WTC11 (cell line): Measurements from ENCODE around the gene CCNB1. TPM values are rescaled to one million over a fixed set of nuclear protein-coding genes. Genes with fewer than 3 reads are reported as not detected.

Experiments used
- ATAC-seq: fragments of 200-7000 bp; cut with Tn5 transposase; 2 replicates; pipeline ENCODE4 v1.10.0; 2021; ENCODE audit warnings: mild to moderate bottlenecking, moderate library complexity
- CTCF ChIA-PET: fragments of 300-600 bp; sonication (Branson Sonifier 250); formaldehyde crosslinking; loops from one replicate; lab custom pipeline; 2021; ENCODE audit warnings: antibody characterized with exemption; lab: Charles Lee
- POLR2A ChIA-PET: fragments of 350-600 bp; sonication (Branson Sonifier 250); formaldehyde crosslinking; loops from one replicate; lab custom pipeline; 2021; ENCODE audit warnings: antibody characterized with exemption; lab: Charles Lee
- DNase-seq: peaks from one replicate; pipeline ENCODE4 v3.0.0; 2021; ENCODE audit warnings: low spot score
- H3K27ac Mint-ChIP-seq: 2 replicates; pipeline ENCODE4 v1.8.0; 2021; ENCODE audit warnings: mixed read lengths
- H3K27me3 Mint-ChIP-seq: 2 replicates; pipeline ENCODE4 v1.8.0; 2021; ENCODE audit warnings: low read depth, mild to moderate bottlenecking, moderate library complexity, mixed read lengths
- H3K36me3 Mint-ChIP-seq: 2 replicates; pipeline ENCODE4 v1.8.0; 2021; ENCODE audit warnings: mixed read lengths
- H3K4me1 Mint-ChIP-seq: 2 replicates; pipeline ENCODE4 v1.8.0; 2022; ENCODE audit warnings: mixed read lengths
- H3K4me3 Mint-ChIP-seq: 2 replicates; pipeline ENCODE4 v1.8.0; 2021; ENCODE audit warnings: mild to moderate bottlenecking, moderate library complexity, mixed read lengths
- H3K9me3 Mint-ChIP-seq: 2 replicates; pipeline ENCODE4 v1.8.0; 2021; ENCODE audit warnings: mixed read lengths
- E2F1 ChIP-seq: sonication (generic); formaldehyde crosslinking; IDR thresholded peaks from 2 replicates; pipeline ENCODE4 v1.8.0; 2022; ENCODE audit warnings: mild to moderate bottlenecking, missing genetic modification reagents
- ELF4 ChIP-seq: sonication (generic); formaldehyde crosslinking; IDR thresholded peaks from 2 replicates; pipeline ENCODE4 v1.8.1; 2022; ENCODE audit warnings: low read depth, mild to moderate bottlenecking, moderate library complexity, missing genetic modification reagents
- ERG ChIP-seq: fragments of 250-450 bp; sonication (Bioruptor Pico); IDR thresholded peaks from 2 replicates; pipeline ENCODE4 v1.8.0; 2021; ENCODE audit warnings: mild to moderate bottlenecking
- FOXJ3 ChIP-seq: sonication (generic); formaldehyde crosslinking; IDR thresholded peaks from 2 replicates; pipeline ENCODE4 v1.9.0; 2021; ENCODE audit warnings: missing genetic modification reagents, mild to moderate bottlenecking, borderline replicate concordance
- GABPB1 ChIP-seq: sonication (generic); formaldehyde crosslinking; IDR thresholded peaks from 2 replicates; pipeline ENCODE4 v1.8.1; 2023; ENCODE audit warnings: mild to moderate bottlenecking, missing genetic modification reagents
- GRHL2 ChIP-seq: fragments of 250-450 bp; sonication (Bioruptor Pico); IDR thresholded peaks from 2 replicates; pipeline ENCODE4 v1.8.0; 2022; ENCODE audit warnings: mild to moderate bottlenecking, moderate library complexity; ENCODE audit not compliant: insufficient replicate concordance, severe bottlenecking
- GTF2I ChIP-seq: fragments of 250-450 bp; sonication (Bioruptor Pico); conservative IDR thresholded peaks from 2 replicates; pipeline ENCODE4 v1.4.0; 2021; ENCODE audit warnings: mild to moderate bottlenecking
- HMGXB4 ChIP-seq: sonication (generic); formaldehyde crosslinking; IDR thresholded peaks from 2 replicates; pipeline ENCODE4 v1.8.1; 2023; ENCODE audit warnings: mild to moderate bottlenecking, moderate library complexity, missing genetic modification reagents
- JAZF1 ChIP-seq: fragments of 250-450 bp; sonication (Bioruptor Pico); IDR thresholded peaks from 2 replicates; pipeline ENCODE4 v1.9.0; 2021; ENCODE audit warnings: moderate library complexity, mild to moderate bottlenecking, inconsistent platforms
- NFE2L1 ChIP-seq: sonication (generic); formaldehyde crosslinking; IDR thresholded peaks from 2 replicates; pipeline ENCODE4 v1.8.1; 2023; ENCODE audit warnings: missing genetic modification reagents
- PRDM15 ChIP-seq: sonication (generic); formaldehyde crosslinking; IDR thresholded peaks from 2 replicates; pipeline ENCODE4 v1.8.0; 2022; ENCODE audit warnings: missing genetic modification reagents
- RELA ChIP-seq: sonication (generic); formaldehyde crosslinking; IDR thresholded peaks from 2 replicates; pipeline ENCODE4 v1.8.1; 2022; ENCODE audit warnings: missing genetic modification reagents, mild to moderate bottlenecking, borderline replicate concordance
- TCF7 ChIP-seq: sonication (generic); formaldehyde crosslinking; IDR thresholded peaks from 2 replicates; pipeline ENCODE4 v1.8.0; 2022; ENCODE audit warnings: mild to moderate bottlenecking, low read depth, missing genetic modification reagents, moderate library complexity
- USF1 ChIP-seq: sonication (generic); formaldehyde crosslinking; IDR thresholded peaks from 2 replicates; pipeline ENCODE4 v1.8.0; 2022; ENCODE audit warnings: mild to moderate bottlenecking, missing genetic modification reagents
- ZNF416 ChIP-seq: fragments of 250-450 bp; sonication (Bioruptor Pico); IDR thresholded peaks from 2 replicates; pipeline ENCODE4 v1.9.0; 2021; ENCODE audit warnings: mild to moderate bottlenecking, inconsistent platforms
- total RNA-seq: library from RNA; stranded (reverse); gene quantifications from 3 replicates; pipeline ENCODE4 v1.2.3, GENCODE V29; 2021

CCNB1 gene
- total RNA-seq, 1 experiment from 2014 or later, result 312 TPM

GRCh38 chr5:69213513-69214215 is 46.7 kb downstream of the CCNB1 start:
- peaks cover 25% of the 10 kb centered on the region for H3K36me3 Mint-ChIP-seq
- H3K27ac Mint-ChIP-seq, result no peak overlapping the region
- DNase-seq (no peak), ATAC-seq (no peak)
- POLR2A ChIA-PET, result no interaction called here
- H3K4me3 Mint-ChIP-seq, result no peak overlapping the region
- CTCF ChIA-PET, result interaction anchor here (1.4 kb wide), 1 partner anchor 120 kb away, joined by 6 read pairs; the partner anchor contains the start of gene SLC30A5
- H3K4me1 Mint-ChIP-seq, result peaks cover 3% of the 10 kb centered on the region; the same call in 1 of the 2 replicates
- H3K27me3 Mint-ChIP-seq, result no peaks in the 10 kb centered on the region
- H3K9me3 Mint-ChIP-seq, result 0 out of 2 replicates have a peak, but pooled peaks cover 3% of the 10 kb centered on the region
- TF ChIP-seq ZNF416 (CRISPR knock-in tag), result no peak
- TF ChIP-seq NFE2L1, result no peak

GRCh38 chr5:69217151-69217511 is 50.2 kb downstream of the CCNB1 start:
- DNase-seq (no peak), ATAC-seq (no peak)
- peak overlapping the region; percentile 99 for H3K4me3 Mint-ChIP-seq
- H3K36me3 Mint-ChIP-seq, result peaks cover 32% of the 10 kb centered on the region
- POLR2A ChIA-PET, result no interaction called here
- TF ChIP-seq GRHL2 (CRISPR knock-in tag) (no peak), USF1 (CRISPR knock-in tag) (no peak), PRDM15 (CRISPR knock-in tag) (no peak)
- H3K27me3 Mint-ChIP-seq, result 0 out of 2 replicates have a peak, but pooled peaks cover 2% of the 10 kb centered on the region
- H3K27ac Mint-ChIP-seq, result no peak overlapping the region
- peaks cover 13% of the 10 kb centered on the region for H3K9me3 Mint-ChIP-seq
- CTCF ChIA-PET, result no interaction called here
- peaks cover 6% of the 10 kb centered on the region for H3K4me1 Mint-ChIP-seq

- Mint-ChIP-seq H3K27ac (peak overlapping the region; percentile 98), H3K4me1 (peaks cover 6% of the 10 kb centered on the region), H3K36me3 (peaks cover 34% of the 10 kb centered on the region), H3K4me3 (peak overlapping the region; percentile 99), H3K27me3 (0 out of 2 replicates have a peak, but pooled peaks cover 2% of the 10 kb centered on the region), H3K9me3 (peaks cover 13% of the 10 kb centered on the region)
- peak; percentile 95 for ATAC-seq
- POLR2A ChIA-PET, result interaction anchor here (0.6 kb wide), 1 partner anchor 14 kb away, joined by 3 read pairs; no protein-coding TSS in a partner anchor
- CTCF ChIA-PET, result interaction anchor here (1.0 kb wide), 1 partner anchor 124 kb away, joined by 3 read pairs; the partner anchor contains the start of gene SLC30A5
- DNase-seq, result peak; percentile 94
- TF ChIP-seq PRDM15 (CRISPR knock-in tag), result peak; percentile 80
- TF ChIP-seq FOXJ3 (CRISPR knock-in tag), result no peak
- TF ChIP-seq GABPB1, result peak; percentile 64; the same call in 1 of the 2 replicates
- no peak for TF ChIP-seq RELA (CRISPR knock-in tag)
- TF ChIP-seq HMGXB4 (CRISPR knock-in tag), result no peak
- TF ChIP-seq ELF4 (CRISPR knock-in tag), result no peak
- no peak for TF ChIP-seq TCF7 (CRISPR knock-in tag)
- TF ChIP-seq ERG (CRISPR knock-in tag), result no peak
- TF ChIP-seq E2F1 (CRISPR knock-in tag), result no peak
- TF ChIP-seq JAZF1 (CRISPR knock-in tag), result no peak
- TF ChIP-seq ZNF416 (CRISPR knock-in tag), result no peak
- TF ChIP-seq GTF2I (CRISPR knock-in tag), result no peak
Measured at GRCh38 chr5:69217548-69218526, 50.9 kb downstream of the CCNB1 start.
